ENCODE measurements around the gene ACAA2.
A peak's percentile ranks its signal among the peaks of the same experiment; 100 is the strongest.
"Not testable (repeated sequence)": the region's sequence is repeated elsewhere in the genome, so short reads cannot be mapped to it uniquely, and the experiment has no call there.

The ACAA2 gene

GRCh38 chr18:49844903-49845302 lies 31.6 kb upstream of the ACAA2 start:
- no peak for DNase-seq

GRCh38 chr18:49843778-49844625 lies 30.7 kb upstream of the ACAA2 start:
- no peak for DNase-seq

- no peak for DNase-seq
These were observed 29.8 kb upstream of the ACAA2 start for GRCh38 chr18:49843131-49843530.

- no peak for DNase-seq
These were observed 29.3 kb upstream of the ACAA2 start for GRCh38 chr18:49842656-49843055.

DNA sequence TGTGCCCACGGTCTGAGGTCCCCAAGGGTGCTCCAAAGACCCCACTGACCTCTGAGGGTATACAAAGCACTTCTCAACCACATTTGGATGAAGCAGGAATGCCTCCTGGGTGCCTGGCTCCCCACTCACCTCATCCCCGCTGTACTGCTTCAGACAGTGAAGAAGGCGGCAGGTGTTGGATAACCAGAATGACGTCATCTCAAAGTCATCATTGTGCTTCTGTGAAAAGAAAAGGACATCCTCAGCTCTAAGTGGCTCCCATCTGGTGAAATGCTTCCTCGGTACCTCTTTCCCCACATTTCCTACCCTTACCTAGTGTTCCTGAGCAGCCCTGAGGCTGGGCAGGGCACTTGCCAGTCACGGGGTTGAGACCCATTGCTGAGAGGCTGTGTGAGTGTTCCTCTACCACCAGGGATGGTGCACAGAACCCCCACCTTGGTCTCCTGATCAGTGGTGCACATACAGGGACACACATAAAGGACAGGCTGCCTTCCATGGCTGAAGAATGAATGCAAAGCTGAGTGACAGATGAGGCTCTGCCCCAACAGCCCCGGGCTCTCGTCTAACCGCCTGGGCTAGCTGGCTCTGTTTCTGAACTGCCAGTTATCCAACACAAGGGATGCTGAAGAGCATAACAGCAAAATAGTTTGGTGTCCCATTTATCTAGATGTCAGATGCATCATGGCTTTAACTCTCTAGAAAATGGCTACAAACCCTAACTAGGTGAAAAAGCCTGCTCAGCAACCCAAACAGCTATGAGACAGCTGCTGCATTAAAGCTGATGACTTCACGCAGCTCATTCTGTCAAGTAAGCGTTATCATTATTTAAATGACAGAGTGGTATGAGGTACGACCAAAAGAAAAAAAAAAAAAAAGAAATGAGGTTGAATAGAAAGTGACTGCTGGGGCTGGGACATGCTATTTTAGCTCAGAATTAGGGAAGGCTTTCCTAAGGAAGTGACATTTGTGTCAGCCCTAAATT lies 28.2 kb upstream of the ACAA2 start:
- DNase-seq, result no peak

DNA sequence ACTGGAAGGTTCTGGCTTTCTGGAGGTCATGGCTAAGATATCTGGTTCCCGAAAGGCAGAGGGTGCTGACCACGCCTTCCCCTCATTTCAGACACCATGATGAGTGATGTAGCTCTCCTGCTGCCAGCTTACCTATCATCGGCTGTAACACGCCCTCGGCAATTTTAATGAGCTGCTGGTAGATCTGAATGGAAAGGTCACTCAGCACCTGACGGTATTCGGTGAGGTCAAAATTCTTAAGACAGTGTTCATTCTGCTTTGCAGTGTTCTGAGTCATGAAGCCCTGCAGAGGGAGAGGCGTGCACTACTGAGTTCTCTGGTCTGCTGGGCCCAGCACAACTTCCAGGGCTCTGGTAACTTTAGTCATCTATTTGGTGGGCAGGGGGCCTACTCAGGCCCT lies 25.7 kb upstream of the ACAA2 start:
- DNase-seq, result no peak

- DNase-seq, result no peak
These were observed 25.0 kb upstream of the ACAA2 start for GRCh38 chr18:49838381-49838780.

- DNase-seq, result no peak
These were observed 24.6 kb upstream of the ACAA2 start for GRCh38 chr18:49837889-49838288.

DNA sequence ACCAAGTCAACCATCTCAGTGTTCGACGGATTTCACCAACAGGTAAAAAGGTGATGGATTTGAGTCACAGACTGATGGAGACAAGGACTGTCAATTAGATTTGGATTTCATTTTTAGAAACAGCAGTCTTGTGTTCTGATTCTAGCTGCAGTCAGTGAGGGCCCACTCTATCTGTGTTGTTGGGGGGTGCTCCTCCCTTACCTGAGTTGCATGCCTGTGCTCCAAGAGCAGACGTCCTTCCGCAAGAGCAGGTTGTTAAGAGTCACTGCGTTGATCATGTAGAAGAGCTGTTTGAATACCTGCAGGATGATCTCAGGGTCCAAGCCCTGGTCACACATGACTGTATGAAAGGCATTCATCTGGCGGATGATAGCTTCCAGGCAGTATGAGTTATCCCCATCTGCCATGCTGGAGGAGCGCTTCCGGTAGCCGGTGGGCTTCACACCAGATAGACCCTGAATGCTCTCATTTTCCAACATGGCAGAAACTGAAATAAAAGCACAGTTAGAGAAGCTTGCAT lies 24.0 kb upstream of the ACAA2 start:
- not testable (repeated sequence) for DNase-seq

- DNase-seq, result no peak
These were observed 22.1 kb upstream of the ACAA2 start for GRCh38 chr18:49835405-49835804.

DNA sequence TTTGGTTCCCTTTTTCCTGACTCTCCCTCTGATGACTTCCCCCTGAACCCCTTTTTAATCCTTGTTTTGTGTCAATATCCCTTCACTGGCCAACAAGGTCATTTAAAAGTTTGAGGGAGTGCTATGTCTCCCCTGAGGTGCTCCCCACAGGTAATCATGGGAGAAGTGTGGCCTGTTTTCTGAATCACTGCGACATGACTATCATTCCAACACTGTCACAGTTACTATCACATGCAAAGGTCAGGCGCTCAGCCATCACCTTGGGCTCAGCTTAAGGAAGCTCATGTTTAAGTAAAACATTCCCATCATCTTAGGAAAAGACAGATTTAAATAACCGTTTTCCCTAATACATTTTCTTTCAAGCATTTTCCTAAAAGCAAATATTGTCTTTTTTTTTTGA lies 20.9 kb upstream of the ACAA2 start:
- DNase-seq, result no peak

- no peak for DNase-seq
These were observed 20.5 kb upstream of the ACAA2 start for GRCh38 chr18:49833814-49834213.

DNA sequence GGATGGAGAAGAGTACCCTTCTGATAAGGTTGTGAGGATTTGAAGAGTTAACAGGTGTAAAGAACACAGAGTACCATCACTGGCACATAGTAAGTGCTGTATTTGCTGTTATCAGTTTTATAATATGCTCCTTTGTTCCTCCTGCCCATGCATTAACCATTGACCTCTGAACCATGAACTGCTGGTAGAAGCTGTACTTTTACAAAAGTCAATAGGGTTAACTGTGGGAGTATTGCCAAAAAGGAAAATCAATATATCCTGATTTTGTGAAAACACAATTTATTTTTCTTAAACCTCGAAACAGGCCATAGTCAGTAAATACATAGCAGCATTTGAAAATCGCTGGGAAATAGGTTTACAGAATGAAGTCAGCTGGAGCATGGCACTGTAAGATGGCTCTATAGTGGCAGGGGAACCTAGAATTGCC lies 18.9 kb upstream of the ACAA2 start:
- no peak for DNase-seq

DNA sequence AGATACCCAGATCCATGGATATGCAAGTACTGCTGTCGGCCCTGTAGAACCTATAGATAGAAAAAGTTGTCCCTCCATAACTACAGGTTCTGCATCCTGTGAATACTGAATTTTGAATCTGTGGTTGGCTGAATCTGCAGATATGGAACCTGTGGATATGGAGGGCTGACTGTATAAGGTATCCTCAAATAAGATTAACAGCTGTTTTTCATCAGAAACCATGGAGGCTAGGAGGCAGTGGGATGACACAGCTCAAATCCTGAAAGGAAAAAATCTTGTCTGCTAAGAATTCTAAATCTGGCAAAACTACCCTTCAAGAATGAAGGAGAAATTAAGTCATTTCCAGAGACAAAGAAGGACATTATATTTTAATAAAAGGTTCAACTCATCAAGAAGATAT lies 14.7 kb upstream of the ACAA2 start:
- DNase-seq, result no peak

DNA sequence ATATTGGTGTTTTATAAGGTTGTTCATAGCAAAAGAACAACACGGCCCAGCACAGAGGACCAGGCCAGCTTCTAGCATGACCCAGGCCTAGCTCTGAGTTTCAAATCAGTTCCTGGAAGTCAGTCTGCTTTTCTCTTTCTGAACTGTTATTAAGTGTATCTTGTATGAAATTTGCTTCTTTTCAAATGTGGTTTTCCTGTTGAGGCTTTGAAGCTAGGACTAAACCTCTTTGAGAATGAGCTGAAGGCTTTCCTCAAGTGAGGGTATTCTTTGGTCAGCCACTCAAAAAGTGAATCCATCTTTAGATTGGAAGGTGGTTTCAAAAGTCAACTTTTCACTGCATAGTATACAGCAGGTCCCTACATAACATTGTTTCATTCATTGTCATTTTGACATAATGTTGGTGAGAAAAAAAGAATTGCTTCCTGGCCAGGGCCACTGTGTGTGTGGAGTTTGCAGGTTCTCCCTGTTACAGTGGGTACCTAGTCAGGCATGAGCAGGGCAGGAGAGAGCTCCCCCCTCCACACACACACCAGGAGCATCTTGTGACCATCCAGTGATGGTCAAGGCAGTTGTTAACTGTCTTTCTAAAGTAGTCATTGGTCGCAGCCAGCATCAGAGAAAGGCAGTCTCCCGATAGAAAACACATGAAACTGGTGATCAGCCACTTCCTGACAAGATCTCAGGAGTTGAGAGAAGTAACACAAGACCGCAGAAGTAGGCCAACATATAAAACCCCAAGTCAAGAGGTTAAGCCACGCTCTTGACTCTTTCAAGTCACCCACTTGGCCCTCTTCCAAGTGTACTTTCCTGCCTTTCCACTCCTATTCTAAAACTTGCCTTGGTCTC lies 6.7 kb upstream of the ACAA2 start:
- DNase-seq, result peak; percentile 76

- DNase-seq, result no peak
These were observed 5.8 kb upstream of the ACAA2 start for GRCh38 chr18:49819071-49819662.

GRCh38 chr18:49817947-49818346 lies 4.6 kb upstream of the ACAA2 start:
- DNase-seq, result no peak

DNA sequence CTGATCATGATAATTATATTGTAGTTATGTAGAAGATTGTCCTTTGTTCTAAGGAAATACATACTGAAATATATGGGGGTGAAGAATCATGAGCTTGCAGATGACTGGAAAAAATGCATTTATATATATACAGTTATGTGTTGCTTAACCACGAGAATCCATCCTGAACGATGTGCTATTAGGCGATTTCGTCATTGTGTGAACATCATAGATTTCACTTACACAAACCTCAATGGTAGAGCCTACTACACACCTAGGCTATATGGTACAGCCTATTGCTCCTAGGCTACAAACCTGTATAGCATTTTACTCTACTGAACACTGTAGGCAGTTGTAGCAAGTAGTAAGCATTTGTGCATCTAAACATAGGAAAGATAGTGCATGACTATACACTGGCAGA lies 2.6 kb upstream of the ACAA2 start:
- no peak for DNase-seq

DNA sequence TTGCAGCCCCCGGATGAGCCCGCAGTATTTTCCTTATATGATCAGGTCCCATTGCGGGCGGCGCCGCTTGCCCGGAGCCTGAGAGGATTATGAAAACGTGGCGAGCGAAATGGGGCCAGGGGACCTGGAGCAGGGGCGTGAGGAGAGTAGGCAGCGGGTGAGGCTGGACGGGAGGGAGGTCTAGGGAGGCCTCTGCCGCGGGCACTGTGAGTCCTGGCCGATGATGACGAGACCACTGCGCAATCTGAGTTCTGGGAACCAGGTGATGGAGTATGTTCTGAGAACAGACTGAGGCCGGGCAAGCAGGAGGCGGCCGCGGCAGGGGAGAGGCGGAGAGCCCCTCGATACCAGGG lies 790 bp upstream of the ACAA2 start:
- peak; percentile 67 for DNase-seq

DNA sequence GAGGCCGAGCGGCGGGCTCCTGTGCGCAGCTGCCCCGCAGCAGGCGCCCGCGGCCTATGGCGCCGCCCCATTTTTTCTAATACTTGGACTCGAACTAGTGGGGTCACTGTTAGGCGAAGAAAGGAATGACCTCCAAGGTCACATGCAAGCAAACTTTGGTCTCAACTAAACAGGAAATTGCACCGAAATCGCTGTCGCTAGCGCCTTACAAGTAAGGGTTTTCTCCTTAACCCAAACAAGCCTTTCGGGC lies 339 bp downstream of the ACAA2 start:
- no peak for DNase-seq

GRCh38 chr18:49812286-49813068 lies 856 bp downstream of the ACAA2 start:
- no peak for DNase-seq
